Measurements from ENCODE around the gene FAM135A.

DNA sequence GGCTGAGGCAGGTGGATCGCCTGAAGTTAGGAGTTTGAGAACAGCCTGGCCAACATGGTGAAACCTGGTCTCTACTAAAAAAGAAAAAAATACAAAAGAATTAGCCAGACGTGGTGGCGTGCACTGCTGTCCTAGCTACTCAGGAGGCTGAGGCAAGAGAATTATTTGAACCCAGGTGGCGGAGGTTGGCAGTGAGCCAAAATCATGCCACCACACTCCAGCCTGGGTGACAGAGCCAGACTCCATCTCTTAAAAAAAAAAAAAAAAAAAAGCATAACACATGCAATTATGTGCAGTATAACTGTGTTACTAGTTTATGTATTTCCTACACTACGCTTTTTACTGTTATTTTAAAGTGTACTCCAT lies 31.9 kb upstream of the FAM135A start:
- TF ChIP-seq, protein P1, sequence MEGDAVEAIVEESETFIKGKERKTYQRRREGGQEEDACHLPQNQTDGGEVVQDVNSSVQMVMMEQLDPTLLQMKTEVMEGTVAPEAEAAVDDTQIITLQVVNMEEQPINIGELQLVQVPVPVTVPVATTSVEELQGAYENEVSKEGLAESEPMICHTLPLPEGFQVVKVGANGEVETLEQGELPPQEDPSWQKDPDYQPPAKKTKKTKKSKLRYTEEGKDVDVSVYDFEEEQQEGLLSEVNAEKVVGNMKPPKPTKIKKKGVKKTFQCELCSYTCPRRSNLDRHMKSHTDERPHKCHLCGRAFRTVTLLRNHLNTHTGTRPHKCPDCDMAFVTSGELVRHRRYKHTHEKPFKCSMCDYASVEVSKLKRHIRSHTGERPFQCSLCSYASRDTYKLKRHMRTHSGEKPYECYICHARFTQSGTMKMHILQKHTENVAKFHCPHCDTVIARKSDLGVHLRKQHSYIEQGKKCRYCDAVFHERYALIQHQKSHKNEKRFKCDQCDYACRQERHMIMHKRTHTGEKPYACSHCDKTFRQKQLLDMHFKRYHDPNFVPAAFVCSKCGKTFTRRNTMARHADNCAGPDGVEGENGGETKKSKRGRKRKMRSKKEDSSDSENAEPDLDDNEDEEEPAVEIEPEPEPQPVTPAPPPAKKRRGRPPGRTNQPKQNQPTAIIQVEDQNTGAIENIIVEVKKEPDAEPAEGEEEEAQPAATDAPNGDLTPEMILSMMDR (conservative IDR thresholded peaks at IDR 0.05; ENCODE audit: low read depth in 2 of 2): no peak
- TF ChIP-seq EZH2 (IDR thresholded peaks at IDR 0.05; ENCODE audit: low read depth, unreplicated experiment) (no peak), POLR2AphosphoS5 (IDR thresholded peaks at IDR 0.05; ENCODE audit: low read depth) (no peak), EZH2phosphoT487 (IDR thresholded peaks at IDR 0.05; ENCODE audit: unreplicated experiment) (no peak), NANOG (IDR thresholded peaks at IDR 0.05; ENCODE audit: borderline replicate concordance) (no peak), JUNB (IDR thresholded peaks at IDR 0.05; ENCODE audit: unreplicated experiment) (no peak)
- TF ChIP-seq, protein P2, sequence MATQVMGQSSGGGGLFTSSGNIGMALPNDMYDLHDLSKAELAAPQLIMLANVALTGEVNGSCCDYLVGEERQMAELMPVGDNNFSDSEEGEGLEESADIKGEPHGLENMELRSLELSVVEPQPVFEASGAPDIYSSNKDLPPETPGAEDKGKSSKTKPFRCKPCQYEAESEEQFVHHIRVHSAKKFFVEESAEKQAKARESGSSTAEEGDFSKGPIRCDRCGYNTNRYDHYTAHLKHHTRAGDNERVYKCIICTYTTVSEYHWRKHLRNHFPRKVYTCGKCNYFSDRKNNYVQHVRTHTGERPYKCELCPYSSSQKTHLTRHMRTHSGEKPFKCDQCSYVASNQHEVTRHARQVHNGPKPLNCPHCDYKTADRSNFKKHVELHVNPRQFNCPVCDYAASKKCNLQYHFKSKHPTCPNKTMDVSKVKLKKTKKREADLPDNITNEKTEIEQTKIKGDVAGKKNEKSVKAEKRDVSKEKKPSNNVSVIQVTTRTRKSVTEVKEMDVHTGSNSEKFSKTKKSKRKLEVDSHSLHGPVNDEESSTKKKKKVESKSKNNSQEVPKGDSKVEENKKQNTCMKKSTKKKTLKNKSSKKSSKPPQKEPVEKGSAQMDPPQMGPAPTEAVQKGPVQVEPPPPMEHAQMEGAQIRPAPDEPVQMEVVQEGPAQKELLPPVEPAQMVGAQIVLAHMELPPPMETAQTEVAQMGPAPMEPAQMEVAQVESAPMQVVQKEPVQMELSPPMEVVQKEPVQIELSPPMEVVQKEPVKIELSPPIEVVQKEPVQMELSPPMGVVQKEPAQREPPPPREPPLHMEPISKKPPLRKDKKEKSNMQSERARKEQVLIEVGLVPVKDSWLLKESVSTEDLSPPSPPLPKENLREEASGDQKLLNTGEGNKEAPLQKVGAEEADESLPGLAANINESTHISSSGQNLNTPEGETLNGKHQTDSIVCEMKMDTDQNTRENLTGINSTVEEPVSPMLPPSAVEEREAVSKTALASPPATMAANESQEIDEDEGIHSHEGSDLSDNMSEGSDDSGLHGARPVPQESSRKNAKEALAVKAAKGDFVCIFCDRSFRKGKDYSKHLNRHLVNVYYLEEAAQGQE (IDR thresholded peaks at IDR 0.05; ENCODE audit: unreplicated experiment): no peak
